Sigmoid colon (tissue), 7 donors: ENCODE measurements around the gene U2AF2. TPM values are rescaled to one million over a fixed set of nuclear protein-coding genes. Genes with fewer than 3 reads are reported as not detected.

Source experiments
- DNase-seq: peaks from one replicate; pipeline ENCODE4 v3.0.0-alpha.2; 2019
- H3K27ac ChIP-seq, 4 donors: fragments of 200-600 bp; sonication (generic); one replicate each; pipeline ENCODE4 v1.5.1; 2016 to 2019; ENCODE audit warnings: mild to moderate bottlenecking in 1 of 4
- H3K27me3 ChIP-seq, 3 donors: fragments of 200-600 bp; sonication (generic); one replicate each; pipeline ENCODE4 v1.5.1; 2019; ENCODE audit warnings: mild to moderate bottlenecking in 1 of 3
- H3K36me3 ChIP-seq, 4 donors: fragments of 200-600 bp; sonication (generic); one replicate each; pipeline ENCODE4 v1.5.1; 2016 to 2019
- H3K4me1 ChIP-seq, 4 donors: fragments of 200-600 bp; sonication (generic); one replicate each; pipeline ENCODE4 v1.5.1; 2017 to 2019
- H3K4me3 ChIP-seq, 4 donors: fragments of 200-600 bp; sonication (generic); one replicate each; pipeline ENCODE4 v1.5.1; 2017 to 2019; ENCODE audit warnings: mild to moderate bottlenecking in 2 of 4, moderate library complexity in 1 of 4
- H3K9me3 ChIP-seq, 4 donors: fragments of 200-600 bp in 3 of 4; sonication (generic) in 3 of 4; one replicate each; pipeline versions ENCODE4 v1.5.1 to v1.6.1; 2013 to 2019
- CTCF ChIP-seq, 4 experiments: fragments of 450-650 bp in 3 of 4; fragments of 200-600 bp in 1 of 4; IDR thresholded peaks; one replicate each; pipeline ENCODE4 v1.5.1; 2016 to 2019; ENCODE audit warnings: antibody characterized with exemption in 4 of 4, mild to moderate bottlenecking in 3 of 4, moderate library complexity in 2 of 4
- EP300 ChIP-seq, 4 donors: sonication (generic); formaldehyde crosslinking; IDR thresholded peaks; one replicate each; pipeline ENCODE4 v1.6.1; 2017; ENCODE audit warnings: antibody characterized with exemption in 4 of 4
- POLR2A ChIP-seq, 2 donors: fragments of 450-650 bp; IDR thresholded peaks; one replicate each; pipeline ENCODE4 v1.6.1; 2016; ENCODE audit warnings: antibody characterized with exemption in 2 of 2, mild to moderate bottlenecking in 2 of 2, moderate library complexity in 2 of 2
- POLR2AphosphoS5 ChIP-seq, 4 donors: sonication (generic); formaldehyde crosslinking; IDR thresholded peaks; one replicate each; pipeline ENCODE4 v1.6.1; 2017; ENCODE audit warnings: antibody characterized with exemption in 4 of 4
- WGBS, 2 donors: extraction: QIAGEN DNeasy Blood & Tissue Kit; methylation state at CpG; one replicate each; pipeline ENCODE4 v1.1.7; 2013; 5-methylcytosine and 5-hydroxymethylcytosine counted together
- intact Hi-C: fragments of 100-400 bp; cut with DNase I; formaldehyde crosslinking; loops from one replicate; pipeline ENCODE4 v1.15.1; 2023
- polyA plus RNA-seq, 3 donors: library from polyadenylated mRNA; stranded (reverse); fragments of 200-250 nt; gene quantifications; one replicate each; pipeline ENCODE4 v1.2.3, GENCODE V29; 2013
- total RNA-seq, 4 donors: library from RNA; depleted of rRNA; stranded (reverse); fragments of >200 nt; gene quantifications; one replicate each; pipeline ENCODE4 v1.1.0, GENCODE V29; 2016
- donor health status: healthy with polysubstance abuse.
- donor health status: Bipolar disorder and iron deficiency.
- donor health status: healthy.

U2AF2 gene
- total and polyA plus RNA-seq, 7 donors, result 52.1 to 162 (median 79.7) TPM

- Histone ChIP-seq H3K9me3 (no peaks in the 10 kb centered on the region), H3K27me3 (no peaks in the 10 kb centered on the region), H3K36me3 (peaks cover 13 to 69% (median 36%) of the 10 kb centered on the region in 4 donors), H3K4me1 (no peaks in the 10 kb centered on the region), H3K4me3 (no peak overlapping the region), H3K27ac (no peak overlapping the region)
- 94 to 96% methylated on average over 20 of the region's 20 CpGs for WGBS, 2 donors
- DNase-seq, result no peak
- intact Hi-C loops, result no loop called here
- no peak for TF ChIP-seq POLR2AphosphoS5 (IDR thresholded peaks at IDR 0.05)
- TF ChIP-seq POLR2A (IDR thresholded peaks at IDR 0.05), result no peak
- no peak for TF ChIP-seq CTCF (IDR thresholded peaks at IDR 0.05)
- TF ChIP-seq EP300 (IDR thresholded peaks at IDR 0.05), result no peak
These were observed 41.6 kb downstream of the U2AF2 start for GRCh38 chr19:55696301-55697068.

DNA sequence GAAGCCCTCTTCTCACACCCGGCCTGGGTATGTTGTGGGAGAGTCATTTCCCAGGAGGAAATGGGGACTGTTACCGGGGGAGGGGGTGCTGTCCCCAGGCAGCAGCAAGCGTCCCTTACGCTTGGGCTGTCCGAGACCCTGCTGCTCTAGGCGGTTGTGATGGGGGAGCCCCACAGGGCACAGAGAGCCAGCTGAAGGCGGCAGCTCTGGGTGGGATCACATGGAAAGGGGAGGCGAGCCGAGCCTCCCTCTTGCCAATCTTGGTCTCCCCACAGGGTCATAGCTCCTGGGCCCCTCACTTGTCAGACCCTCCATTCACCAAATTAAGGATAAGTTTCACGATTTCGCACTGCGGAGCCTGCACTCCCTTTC lies 42.2 kb downstream of the U2AF2 start:
- H3K4me1 ChIP-seq, result no peaks in the 10 kb centered on the region
- no peak for TF ChIP-seq POLR2A (IDR thresholded peaks at IDR 0.05)
- no peak for TF ChIP-seq POLR2AphosphoS5 (IDR thresholded peaks at IDR 0.05)
- TF ChIP-seq EP300 (IDR thresholded peaks at IDR 0.05), result no peak
- no peak for TF ChIP-seq CTCF (IDR thresholded peaks at IDR 0.05)
- H3K36me3 ChIP-seq, result peaks cover 13 to 64% (median 31%) of the 10 kb centered on the region in 4 donors
- WGBS, 2 donors, result 92 to 93% methylated on average over 12 of the region's 12 CpGs
- H3K27ac ChIP-seq, result no peak overlapping the region
- no peaks in the 10 kb centered on the region for H3K27me3 ChIP-seq
- intact Hi-C loops, result no loop called here
- no peak overlapping the region for H3K4me3 ChIP-seq
- DNase-seq, result no peak
- H3K9me3 ChIP-seq, result no peaks in the 10 kb centered on the region

- TF ChIP-seq POLR2A (IDR thresholded peaks at IDR 0.05) (no peak), POLR2AphosphoS5 (IDR thresholded peaks at IDR 0.05) (no peak), EP300 (IDR thresholded peaks at IDR 0.05) (no peak)
- intact Hi-C loops, result no loop called here
These were observed 42.9 kb downstream of the U2AF2 start for GRCh38 chr19:55697698-55698097.

DNA sequence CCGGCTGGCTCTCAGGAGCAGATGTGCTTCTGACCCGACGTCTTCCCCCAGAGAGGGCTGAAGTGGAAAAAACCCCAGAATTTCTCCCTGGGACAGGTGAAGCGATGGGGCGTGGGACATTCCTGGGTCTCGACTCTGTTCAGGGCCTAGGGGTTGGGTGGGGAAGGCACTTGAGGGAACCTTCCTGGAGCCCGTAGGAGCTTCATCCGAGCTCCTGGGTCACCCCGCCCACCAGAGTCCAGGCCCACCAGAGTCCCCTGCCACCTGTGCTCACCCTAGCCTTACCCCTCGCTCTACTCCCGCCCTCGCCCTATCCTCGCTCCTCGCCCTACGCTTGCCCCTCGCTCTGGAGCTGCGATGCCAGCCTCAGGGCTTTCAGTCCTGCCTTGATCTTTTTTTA lies 43.4 kb downstream of the U2AF2 start:
- Histone ChIP-seq H3K27me3 (no peaks in the 10 kb centered on the region), H3K36me3 (peaks cover 13 to 52% (median 26%) of the 10 kb centered on the region in 4 donors), H3K4me1 (no peaks in the 10 kb centered on the region), H3K9me3 (no peaks in the 10 kb centered on the region), H3K27ac (no peak overlapping the region), H3K4me3 (no peak overlapping the region)
- WGBS, 2 donors, result 93 to 94% methylated on average over 17 of the region's 17 CpGs
- TF ChIP-seq POLR2AphosphoS5 (IDR thresholded peaks at IDR 0.05), result no peak
- TF ChIP-seq POLR2A (IDR thresholded peaks at IDR 0.05), result no peak
- DNase-seq, result peak; percentile 43
- intact Hi-C loops, result no loop called here

More at GRCh38 chr19:55697698-55698097, 42.9 kb downstream of the U2AF2 start:
- Histone ChIP-seq H3K4me1 (no peaks in the 10 kb centered on the region), H3K36me3 (peaks cover 13 to 57% (median 30%) of the 10 kb centered on the region in 4 donors), H3K9me3 (no peaks in the 10 kb centered on the region), H3K27ac (no peak overlapping the region), H3K4me3 (no peak overlapping the region), H3K27me3 (no peaks in the 10 kb centered on the region)
- peak; percentile 53 for DNase-seq
- WGBS, 2 donors, result 89 to 96% methylated on average over 8 of the region's 8 CpGs

DNA sequence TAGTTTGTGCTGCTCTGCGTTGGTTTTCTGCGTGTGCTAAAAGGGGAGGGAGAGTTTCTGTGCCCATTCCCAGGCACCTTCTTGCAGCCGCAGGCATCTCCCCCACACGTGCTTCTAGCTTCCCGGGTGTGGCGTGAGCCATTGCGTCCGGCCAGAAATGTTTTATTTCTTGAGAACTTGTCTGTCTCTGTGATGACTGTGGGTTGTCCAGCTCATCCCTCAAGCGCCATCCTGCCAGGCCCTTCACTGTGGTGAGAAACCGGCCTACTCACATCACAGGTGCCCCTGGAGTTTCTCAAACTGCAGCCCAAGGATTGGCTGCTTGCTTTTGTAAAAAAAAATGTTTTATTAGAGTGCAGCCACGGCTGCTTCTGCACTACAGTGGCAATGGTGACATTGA lies 44.4 kb downstream of the U2AF2 start:
- no peaks in the 10 kb centered on the region for H3K27me3 ChIP-seq
- peaks cover 10 to 44% (median 21%) of the 10 kb centered on the region in 4 donors for H3K36me3 ChIP-seq
- no peak overlapping the region for H3K4me3 ChIP-seq
- no peak overlapping the region for H3K27ac ChIP-seq
- no peak for TF ChIP-seq POLR2AphosphoS5 (IDR thresholded peaks at IDR 0.05)
- DNase-seq, result peak; percentile 48
- intact Hi-C loops, result no loop called here
- 89 to 90% methylated on average over 11 of the region's 11 CpGs for WGBS, 2 donors
- no peaks in the 10 kb centered on the region for H3K9me3 ChIP-seq
- peaks cover 0 to 3% (median 0%) of the 10 kb centered on the region in 4 donors for H3K4me1 ChIP-seq

DNA sequence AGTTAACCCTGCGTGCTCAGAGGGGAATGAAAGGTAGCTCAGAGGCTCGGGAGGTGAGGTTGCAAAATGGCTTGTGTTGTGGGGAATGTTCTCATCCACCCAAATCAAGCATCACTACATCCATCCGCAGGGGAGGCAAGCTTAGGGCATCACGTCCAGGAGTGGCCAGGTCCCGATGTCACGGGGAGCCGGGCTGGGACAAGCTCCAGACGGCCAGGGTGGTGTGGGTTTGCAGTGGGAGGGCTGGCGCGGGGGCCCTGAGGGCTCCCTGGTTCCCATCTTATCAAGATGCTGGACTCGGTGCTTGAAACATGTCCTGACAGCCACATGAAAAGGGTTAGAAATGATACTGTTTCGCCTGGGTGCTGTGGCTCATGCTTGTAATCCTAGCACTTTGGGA lies 46.0 kb downstream of the U2AF2 start:
- Histone ChIP-seq H3K9me3 (no peaks in the 10 kb centered on the region), H3K27me3 (no peaks in the 10 kb centered on the region), H3K27ac (no peak overlapping the region), H3K36me3 (peaks cover 0 to 33% (median 7%) of the 10 kb centered on the region in 4 donors), H3K4me1 (peaks cover 0 to 3% (median 0%) of the 10 kb centered on the region in 4 donors), H3K4me3 (no peak overlapping the region)
- TF ChIP-seq POLR2AphosphoS5 (IDR thresholded peaks at IDR 0.05), result no peak
- no peak for TF ChIP-seq POLR2A (IDR thresholded peaks at IDR 0.05)
- TF ChIP-seq CTCF (IDR thresholded peaks at IDR 0.05), result no peak
- TF ChIP-seq EP300 (IDR thresholded peaks at IDR 0.05), result no peak
- intact Hi-C loops, result no loop called here
- 95 to 96% methylated on average over 12 of the region's 12 CpGs for WGBS, 2 donors
- DNase-seq, result no peak
